Measurements from ENCODE around the gene KIRREL3.

GRCh38 chr11:126415128-126415527 is 585.4 kb downstream of the KIRREL3 start:
- no peak for TF ChIP-seq CTCF (IDR thresholded peaks at IDR 0.05)
- peak; percentile 46 to 67 (median 48) for TF ChIP-seq POLR2AphosphoS5 (IDR thresholded peaks at IDR 0.05)
